H1 (cell line): ENCODE data around the gene SLC66A2. TPM values are rescaled to one million over a fixed set of nuclear protein-coding genes. Genes with fewer than 3 reads are reported as not detected.

ENCODE experiments used
- ASH2L ChIP-seq: fragments of 200-600, 300-600 bp; sonication (generic); IDR thresholded peaks from one replicate; pipeline ENCODE4 v1.7.1; 2017; ENCODE audit warnings: low read length
- ATF2 ChIP-seq: IDR thresholded peaks from 2 replicates; pipeline ENCODE4 v1.6.1; 2012; ENCODE audit warnings: low read length, inconsistent platforms
- CHD2 ChIP-seq: IDR thresholded peaks from 2 replicates; pipeline ENCODE4 v1.6.1; 2012; ENCODE audit warnings: low read length, improper control_type of control experiment
- CHD7 ChIP-seq: fragments of 300-600 bp; sonication (generic); IDR thresholded peaks from 2 replicates; pipeline ENCODE4 v1.7.1; 2012; ENCODE audit warnings: low read length, moderate library complexity, mild to moderate bottlenecking, inconsistent platforms; ENCODE audit not compliant: insufficient replicate concordance
- PHF8 ChIP-seq: fragments of 200-600 bp; sonication (generic); conservative IDR thresholded peaks from 2 replicates; pipeline ENCODE4 v1.7.1; 2012; ENCODE audit warnings: low read depth, mild to moderate bottlenecking, inconsistent platforms, low read length, moderate library complexity
- SIN3A ChIP-seq, 2 experiments: IDR thresholded peaks in 1 of 2; conservative IDR thresholded peaks in 1 of 2; 2 replicates each; pipeline ENCODE4 v1.6.1; 2011 to 2012; ENCODE audit warnings: low read length in 2 of 2, improper control_type of control experiment in 1 of 2, low read depth in 1 of 2, mild to moderate bottlenecking in 1 of 2
- SUZ12 ChIP-seq: fragments of 200-600 bp; sonication (generic); IDR thresholded peaks from 2 replicates; pipeline ENCODE4 v1.6.1; 2012; ENCODE audit warnings: mild to moderate bottlenecking, inconsistent platforms, low read length, moderate library complexity, mixed read lengths
- TAF7 ChIP-seq: optimal IDR thresholded peaks from 2 replicates; pipeline ENCODE3; 2011; ENCODE audit warnings: low read depth, mild to moderate bottlenecking, inconsistent platforms, low read length, moderate library complexity, borderline replicate concordance
- TEAD4 ChIP-seq: IDR thresholded peaks from 2 replicates; pipeline ENCODE4 v1.6.1; 2012; ENCODE audit warnings: low read depth, low read length, inconsistent platforms, mixed read lengths
- polyA plus RNA-seq, 7 experiments: library from polyadenylated mRNA; depleted of rRNA in 3 of 7; stranded (reverse) in 5 of 7; unstranded in 2 of 7; fragments of >200 nt in 5 of 7; fragments of 200-250 nt in 2 of 7; gene quantifications; 1 replicate in 5 of 7; 2 replicates in 1 of 7; 4 replicates in 1 of 7; pipeline versions ENCODE4 v1.2.1 to v1.2.3, GENCODE V29; 2011 to 2013; ENCODE audit warnings: missing spikeins in 2 of 7, mixed read lengths in 2 of 7
- total RNA-seq: library from RNA; stranded (reverse); fragmentation: NEBNext Ultra II Directional; extraction: Animal tissue kit (Norgen Biotek cat#: 25700); gene quantifications from 2 replicates; pipeline ENCODE4 v1.2.1, GENCODE V29; 2021

SLC66A2 gene
- total and polyA plus RNA-seq, 2 of the 8 experiments (the other 6 are each of a cell fraction or from before 2014, with no cell fraction given) = 15.0 to 18.9 TPM

DNA sequence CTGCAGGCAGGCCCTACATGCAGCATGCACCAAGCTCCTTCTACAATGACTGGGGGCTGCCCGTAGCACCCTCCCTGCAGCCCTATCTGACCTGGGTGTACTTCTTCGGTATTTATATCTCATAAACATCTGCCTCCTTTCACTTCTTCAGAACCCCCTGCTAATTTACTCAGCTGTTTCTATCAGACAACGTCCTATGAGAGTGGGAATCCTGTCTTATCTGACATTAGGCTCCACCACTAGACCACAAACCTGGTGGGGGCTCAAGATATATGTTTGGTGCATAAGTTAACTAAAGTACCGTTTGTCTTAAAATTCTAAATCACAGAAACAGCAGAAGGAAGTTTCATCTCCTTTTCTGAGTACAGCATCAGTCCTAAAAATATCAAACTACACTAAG, 23.6 kb upstream of the SLC66A2 start (continued):
- TF ChIP-seq CHD7 (no peak), SIN3A (conservative IDR thresholded peaks at IDR 0.05 in 1 of 2, IDR thresholded peaks at IDR 0.05 in 1 of 2; ENCODE audit: low read depth in 1 of 2, low read length in 2 of 2) (no peak), TAF7 (no peak), SUZ12 (no peak), ASH2L (no peak), TEAD4 (no peak), ATF2 (no peak), PHF8 (no peak), CHD2 (no peak)
